ENCODE data around the gene CDKN1B.

The CDKN1B gene

DNA sequence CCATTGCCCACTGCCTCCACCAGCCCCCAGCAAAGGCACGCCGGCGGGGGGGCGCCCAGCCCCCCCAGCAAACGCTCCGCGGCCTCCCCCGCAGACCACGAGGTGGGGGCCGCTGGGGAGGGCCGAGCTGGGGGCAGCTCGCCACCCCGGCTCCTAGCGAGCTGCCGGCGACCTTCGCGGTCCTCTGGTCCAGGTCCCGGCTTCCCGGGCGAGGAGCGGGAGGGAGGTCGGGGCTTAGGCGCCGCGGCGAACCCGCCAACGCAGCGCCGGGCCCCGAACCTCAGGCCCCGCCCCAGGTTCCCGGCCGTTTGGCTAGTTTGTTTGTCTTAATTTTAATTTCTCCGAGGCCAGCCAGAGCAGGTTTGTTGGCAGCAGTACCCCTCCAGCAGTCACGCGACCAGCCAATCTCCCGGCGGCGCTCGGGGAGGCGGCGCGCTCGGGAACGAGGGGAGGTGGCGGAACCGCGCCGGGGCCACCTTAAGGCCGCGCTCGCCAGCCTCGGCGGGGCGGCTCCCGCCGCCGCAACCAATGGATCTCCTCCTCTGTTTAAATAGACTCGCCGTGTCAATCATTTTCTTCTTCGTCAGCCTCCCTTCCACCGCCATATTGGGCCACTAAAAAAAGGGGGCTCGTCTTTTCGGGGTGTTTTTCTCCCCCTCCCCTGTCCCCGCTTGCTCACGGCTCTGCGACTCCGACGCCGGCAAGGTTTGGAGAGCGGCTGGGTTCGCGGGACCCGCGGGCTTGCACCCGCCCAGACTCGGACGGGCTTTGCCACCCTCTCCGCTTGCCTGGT, at the start of gene CDKN1B:
TSS of gene CDKN1B (plus strand) at position 576 of the 793 bp plus-strand sequence. CDS start 472 bp downstream, outside the sequence.
- peak; percentile 96 for DNase-seq

DNA sequence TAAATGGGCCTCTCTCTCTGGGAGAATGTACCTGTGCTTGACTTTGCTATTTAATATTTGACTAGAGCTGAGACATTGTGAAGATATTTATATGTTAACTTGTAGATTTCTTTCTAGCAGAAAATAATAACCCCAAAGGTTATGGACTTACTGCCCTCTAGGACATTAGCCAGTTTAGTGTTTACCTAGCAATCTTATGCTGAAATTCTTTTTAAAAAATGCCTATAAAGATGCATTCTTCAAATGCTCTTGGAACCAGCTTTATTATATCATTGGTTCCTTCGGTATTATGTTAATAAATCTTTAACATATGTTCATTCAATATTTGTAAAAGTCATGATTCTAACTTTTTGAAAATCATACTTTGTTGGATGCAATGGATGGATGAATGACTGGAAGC, 49.2 kb upstream of the CDKN1B start:
- DNase-seq, result no peak

- DNase-seq, result no peak
Measured at GRCh38 chr12:12669020-12669419, 48.1 kb upstream of the CDKN1B start.

DNA sequence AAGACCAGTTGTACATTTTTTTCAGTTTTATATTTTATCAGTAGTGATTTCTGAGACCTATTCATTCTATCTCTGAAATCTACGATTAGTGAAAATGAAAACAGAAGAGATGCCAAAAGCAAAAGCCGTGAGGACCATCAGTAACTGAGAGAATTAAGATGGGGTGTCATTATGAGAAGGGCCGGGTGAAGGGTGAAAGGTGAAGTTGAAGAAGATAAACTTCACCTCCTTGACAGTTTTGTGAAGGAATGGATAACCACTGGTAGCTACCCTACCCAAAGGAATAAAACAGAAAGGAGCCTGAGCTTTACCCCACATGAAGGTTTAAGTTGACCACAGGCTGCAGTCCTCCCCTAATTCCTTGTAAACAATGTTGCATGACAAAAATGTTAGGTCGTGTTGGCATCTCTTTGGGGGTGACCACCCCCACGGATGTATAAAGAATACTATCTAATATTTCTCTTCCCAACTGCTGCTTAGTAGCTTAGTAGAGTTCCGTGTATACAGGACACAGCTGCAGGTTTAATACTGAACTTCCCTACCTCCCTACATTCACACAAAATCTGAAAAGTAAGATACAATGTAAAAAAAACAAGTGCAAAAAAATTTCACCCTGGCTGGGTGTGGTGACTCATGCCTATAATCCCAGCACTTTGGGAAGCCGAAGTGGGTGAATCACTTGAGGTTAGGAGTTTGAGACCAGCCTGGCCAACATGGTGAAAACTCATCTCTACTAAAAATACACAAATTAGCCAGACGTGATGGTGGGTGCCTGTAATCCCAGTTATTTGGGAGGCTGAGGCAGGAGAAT, 45.1 kb upstream of the CDKN1B start:
- DNase-seq, result peak; percentile 67

DNA sequence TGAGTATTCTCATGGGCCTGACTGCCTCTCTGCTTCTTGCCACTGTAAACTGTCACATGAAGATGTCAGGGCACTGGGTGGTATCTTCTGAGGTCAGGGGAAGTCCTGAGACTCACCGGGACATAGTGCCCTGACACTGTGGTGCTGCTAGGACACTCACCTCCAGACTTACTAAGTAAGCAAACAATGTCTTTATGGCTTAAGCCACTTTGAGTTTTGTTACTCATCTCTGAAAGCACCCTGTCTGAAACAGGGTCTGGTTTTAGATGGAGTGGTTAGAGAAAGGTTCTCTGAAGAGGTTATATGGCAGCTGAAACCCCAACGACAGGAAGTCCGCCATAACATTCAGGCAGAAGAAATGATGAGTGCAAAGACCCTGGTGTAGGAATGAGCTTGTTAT, 43.9 kb upstream of the CDKN1B start:
- no peak for DNase-seq

DNA sequence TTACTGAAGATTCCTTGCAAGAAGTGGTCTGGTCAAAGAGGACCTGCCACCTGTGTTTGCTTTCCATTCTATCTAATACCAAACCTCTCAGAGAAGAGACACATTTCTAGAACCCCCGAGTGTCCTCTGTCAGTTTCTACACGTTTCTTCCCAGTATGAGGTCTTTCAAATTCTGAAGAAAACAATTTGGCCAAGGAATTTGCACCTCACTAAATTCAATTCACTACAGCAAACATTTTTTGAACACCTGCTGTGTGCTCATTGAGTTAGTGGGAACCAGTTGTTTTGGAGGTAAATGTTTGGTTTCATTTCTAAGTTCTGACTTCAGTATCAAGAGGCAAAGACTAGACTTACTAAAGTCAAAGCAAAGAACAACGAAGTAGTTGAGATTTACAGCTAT, 40.6 kb upstream of the CDKN1B start:
- DNase-seq, result no peak

DNA sequence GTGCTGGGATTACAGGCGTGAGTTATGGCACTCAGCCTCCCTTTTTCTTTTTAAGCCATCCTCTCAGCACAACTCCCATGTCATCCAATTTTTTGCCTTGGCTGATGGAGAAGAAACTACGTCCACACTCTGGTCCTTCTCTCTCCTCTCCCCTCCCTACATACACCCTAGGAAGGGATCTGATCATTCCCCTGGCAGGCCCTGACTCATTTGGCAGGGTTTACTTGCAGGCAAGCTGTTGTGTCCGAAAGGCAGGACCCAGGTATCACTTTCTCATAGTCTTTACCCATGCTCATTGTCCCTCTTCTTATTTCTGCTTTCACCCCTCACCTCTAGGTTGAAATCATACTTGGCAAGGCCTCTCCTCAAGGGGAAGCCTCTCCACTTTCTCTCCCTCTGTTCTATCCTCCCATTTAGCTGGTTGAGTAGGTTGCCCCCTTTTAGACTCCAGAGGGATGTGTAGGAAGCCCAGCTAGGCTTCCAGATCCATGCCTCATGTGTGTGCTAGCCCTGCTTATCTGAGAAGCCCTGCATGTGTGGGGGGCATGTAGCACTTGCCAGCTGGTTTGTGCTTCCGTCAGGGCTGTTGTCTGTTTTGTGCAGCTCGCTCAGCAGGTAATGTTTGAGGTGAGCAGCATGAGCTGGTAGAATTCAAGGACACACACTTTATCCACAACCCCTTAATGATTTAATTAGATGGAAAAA, 36.0 kb upstream of the CDKN1B start:
- DNase-seq, result no peak

DNA sequence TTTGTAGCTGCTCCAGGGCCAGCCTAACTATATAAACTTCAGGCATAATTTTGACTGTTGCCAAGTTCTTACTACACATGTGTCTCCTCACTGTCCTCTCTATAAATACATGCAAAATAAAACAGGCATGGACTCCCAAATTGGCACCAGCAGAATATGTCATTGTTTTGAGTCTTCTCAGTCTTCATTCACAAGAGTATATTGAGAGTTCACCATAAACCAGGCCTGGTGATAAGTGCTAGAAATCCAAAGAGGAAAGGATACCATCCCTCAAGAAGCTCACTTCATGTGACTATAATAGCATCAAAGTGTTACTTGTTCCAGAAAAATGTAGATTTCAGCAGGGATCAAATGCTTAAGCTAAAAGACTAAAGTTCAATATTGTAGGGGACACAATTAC, 34.9 kb upstream of the CDKN1B start:
- no peak for DNase-seq

GRCh38 chr12:12683136-12683697, 34.0 kb upstream of the CDKN1B start:
- no peak for DNase-seq

- no peak for DNase-seq
Measured at GRCh38 chr12:12683725-12684124, 33.4 kb upstream of the CDKN1B start.

DNA sequence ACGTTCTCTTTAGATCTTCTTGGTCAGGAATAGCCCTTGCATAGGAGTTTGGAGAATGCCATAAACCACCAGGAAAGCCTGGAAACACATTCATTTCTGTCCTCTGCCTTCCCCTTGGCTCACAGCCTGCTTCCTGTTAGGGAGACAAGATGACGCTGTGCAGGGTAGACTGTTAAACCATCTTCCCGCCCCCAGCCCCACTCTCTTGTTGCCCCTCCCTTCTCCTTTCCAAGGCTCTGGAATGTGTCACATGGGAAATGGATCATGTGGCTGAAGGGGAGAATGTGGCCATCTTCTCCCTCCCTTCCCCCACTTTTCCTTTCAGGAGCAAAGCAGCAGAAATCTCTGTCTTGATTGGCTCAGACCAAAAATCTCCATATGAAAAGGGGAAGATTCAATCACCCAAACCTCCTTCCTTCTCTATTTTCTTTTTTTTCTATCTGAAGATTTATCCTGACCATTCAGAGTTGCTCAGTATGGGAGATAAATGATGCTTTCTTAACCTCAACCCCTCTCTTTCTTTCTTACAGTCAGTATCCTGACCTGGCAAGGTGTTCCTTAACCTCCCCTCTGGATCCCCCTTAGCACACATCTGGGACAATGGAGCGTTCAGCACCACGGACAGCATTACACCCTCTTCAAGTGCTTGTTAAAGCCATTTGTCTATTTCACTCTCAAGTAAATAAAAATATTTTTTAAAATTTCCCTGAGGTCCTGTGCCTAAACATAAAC, 32.6 kb upstream of the CDKN1B start:
- DNase-seq, result peak; percentile 39

- DNase-seq, result no peak
Measured at GRCh38 chr12:12685305-12685704, 31.9 kb upstream of the CDKN1B start.

GRCh38 chr12:12686472-12686871, 30.7 kb upstream of the CDKN1B start:
- no peak for DNase-seq

GRCh38 chr12:12686925-12687324, 30.2 kb upstream of the CDKN1B start:
- peak; percentile 51 for DNase-seq

DNA sequence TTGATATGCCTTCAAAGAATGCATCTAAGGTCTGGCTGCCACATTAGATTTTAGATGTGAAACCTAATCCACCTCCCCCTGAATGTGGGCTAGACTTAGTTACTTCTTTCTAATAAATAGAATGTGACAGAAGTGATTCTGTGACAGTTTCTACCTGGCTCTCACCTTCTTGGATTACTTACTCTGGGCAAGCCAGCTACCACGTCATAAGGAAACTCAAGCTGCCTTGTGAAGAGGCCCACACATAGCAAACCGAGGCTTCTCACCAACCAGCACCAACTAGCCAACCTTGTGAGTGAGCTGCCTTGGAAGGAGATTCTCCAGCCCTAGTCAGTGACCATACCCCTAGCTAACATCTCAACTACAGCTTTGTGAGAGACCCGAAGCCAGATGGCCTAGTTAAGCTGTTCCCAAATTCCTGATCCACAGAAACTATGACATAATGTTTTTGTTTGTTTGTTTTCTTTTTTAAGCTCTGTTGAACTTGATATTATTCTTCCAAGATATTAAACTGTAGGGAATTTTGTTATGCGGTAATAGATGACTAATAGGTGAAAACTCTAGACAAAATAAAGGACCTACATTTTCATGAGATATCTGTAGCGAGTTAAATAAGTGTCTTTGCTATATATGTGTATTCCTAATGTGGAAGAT, 27.4 kb upstream of the CDKN1B start:
- no peak for DNase-seq

DNA sequence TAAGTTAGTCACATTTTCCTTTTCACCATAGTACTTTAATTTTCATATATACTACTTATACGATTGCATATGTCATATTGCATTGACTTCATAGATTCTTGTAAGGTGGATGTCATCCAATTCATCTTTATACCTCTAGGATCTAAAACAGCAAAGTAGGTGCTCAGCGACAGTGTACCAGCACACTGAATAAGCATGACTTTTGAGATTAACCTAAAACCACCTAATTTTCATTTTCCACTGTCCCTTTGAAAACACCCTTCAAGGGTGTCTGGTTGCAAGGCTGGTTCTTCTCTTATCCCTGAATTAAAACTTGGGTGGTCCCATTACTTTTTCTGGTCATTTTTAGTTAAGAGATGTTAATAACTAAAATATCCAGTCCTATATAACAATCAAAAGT, 25.6 kb upstream of the CDKN1B start:
- DNase-seq, result no peak

- DNase-seq, result no peak
Measured at GRCh38 chr12:12693111-12693671, 24.0 kb upstream of the CDKN1B start.

- DNase-seq, result peak; percentile 84
Measured at GRCh38 chr12:12696562-12697383, 20.4 kb upstream of the CDKN1B start.

DNA sequence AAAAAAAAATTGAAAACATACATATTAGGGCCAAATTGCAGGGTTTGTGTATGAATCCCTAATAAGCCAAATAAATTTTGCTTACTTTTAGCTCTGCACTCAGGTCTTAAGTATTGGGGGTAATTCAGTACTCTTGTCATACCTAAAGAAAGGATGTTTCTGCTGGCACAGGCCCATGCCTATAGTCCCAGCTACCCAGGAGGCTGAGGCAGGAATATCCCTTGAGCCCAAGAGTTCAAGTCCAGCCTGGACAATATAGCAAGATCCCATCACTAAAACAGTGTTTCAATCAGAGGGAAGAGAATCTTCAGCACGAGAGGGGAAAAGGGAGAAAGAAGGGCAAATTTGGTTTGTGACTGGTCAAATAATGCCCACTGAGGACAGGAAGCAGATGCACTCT, 17.8 kb upstream of the CDKN1B start:
- DNase-seq, result no peak

- no peak for DNase-seq
Measured at GRCh38 chr12:12700254-12700653, 16.9 kb upstream of the CDKN1B start.

DNA sequence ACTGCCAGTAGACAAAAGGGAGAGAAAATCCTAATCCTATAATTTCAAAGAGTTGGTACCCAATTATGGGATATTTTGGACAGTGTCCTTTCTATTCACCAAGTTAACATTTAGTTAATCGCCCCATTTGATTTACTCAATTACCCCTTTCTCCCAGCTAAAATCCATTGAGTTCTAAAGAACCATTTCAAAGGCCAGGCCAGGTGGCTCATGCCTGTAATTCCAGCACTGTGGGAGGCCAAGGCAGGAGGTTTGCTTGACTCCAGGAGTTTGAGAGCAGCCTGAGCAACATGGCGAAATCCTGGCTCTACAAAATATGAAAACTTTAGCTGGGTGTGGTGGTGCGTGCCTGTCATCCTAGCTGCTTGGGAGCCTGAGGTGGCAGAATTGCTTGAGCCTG, 15.7 kb upstream of the CDKN1B start:
- DNase-seq, result no peak
